Cardiac fibroblast (primary cell): ENCODE results near the gene NINJ2.
"Not testable (repeated sequence)": the region's sequence is repeated elsewhere in the genome, so short reads cannot be mapped to it uniquely, and the experiment has no call there.

Source experiments
- DNase-seq, 2 donors: peaks; one replicate each; pipeline versions ENCODE4 v3.0.0 to v3.0.0-alpha.2; 2010; ENCODE audit warnings: low read depth in 2 of 2
- H3K4me3 ChIP-seq, 2 donors: replicated peaks in 1 of 2; 1 replicate in 1 of 2; 2 replicates in 1 of 2; pipeline ENCODE4 v1.5.1; 2011; ENCODE audit warnings: low read depth in 2 of 2, low read length in 2 of 2, mild to moderate bottlenecking in 2 of 2, moderate library complexity in 1 of 2
- CTCF ChIP-seq: IDR thresholded peaks from one replicate; pipeline ENCODE4 v1.5.1; 2011; ENCODE audit warnings: low read depth, mild to moderate bottlenecking, low read length, inconsistent platforms

The NINJ2 gene

DNA sequence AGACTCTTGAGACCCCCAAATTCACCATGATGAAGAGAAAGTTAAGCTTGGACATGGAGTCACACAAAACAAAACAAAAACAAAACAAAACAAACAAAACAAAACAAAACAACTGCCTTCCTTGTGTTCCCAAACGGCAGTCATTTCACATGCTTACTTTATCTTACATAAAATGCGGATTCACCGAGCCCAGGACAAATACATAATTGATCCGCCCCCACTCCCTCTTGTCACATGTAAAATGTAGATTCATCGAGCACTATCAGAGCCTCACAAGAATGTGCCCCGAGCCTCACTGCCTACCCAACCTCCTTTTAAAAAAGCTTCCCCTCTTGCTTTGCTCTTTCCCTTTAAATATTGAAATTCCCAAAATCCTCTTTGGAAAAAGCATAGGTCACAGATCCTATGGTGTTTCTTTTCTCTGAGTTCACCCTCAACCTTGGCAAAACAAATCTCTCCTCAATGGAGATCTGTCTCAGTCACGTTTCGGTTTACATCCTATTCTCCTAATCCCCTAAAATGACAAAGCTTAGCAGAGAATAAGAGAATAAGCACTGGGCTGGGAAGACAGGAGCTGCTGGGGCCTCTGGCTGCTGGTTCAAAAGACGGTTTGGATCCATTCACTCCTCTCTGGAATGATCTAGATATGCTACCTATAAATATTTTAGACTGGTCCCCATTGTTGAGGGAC, 83.7 kb downstream of the NINJ2 start:
- TF ChIP-seq CTCF = no peak
- H3K4me3 ChIP-seq = no peak overlapping the region
- no peak for DNase-seq

DNA sequence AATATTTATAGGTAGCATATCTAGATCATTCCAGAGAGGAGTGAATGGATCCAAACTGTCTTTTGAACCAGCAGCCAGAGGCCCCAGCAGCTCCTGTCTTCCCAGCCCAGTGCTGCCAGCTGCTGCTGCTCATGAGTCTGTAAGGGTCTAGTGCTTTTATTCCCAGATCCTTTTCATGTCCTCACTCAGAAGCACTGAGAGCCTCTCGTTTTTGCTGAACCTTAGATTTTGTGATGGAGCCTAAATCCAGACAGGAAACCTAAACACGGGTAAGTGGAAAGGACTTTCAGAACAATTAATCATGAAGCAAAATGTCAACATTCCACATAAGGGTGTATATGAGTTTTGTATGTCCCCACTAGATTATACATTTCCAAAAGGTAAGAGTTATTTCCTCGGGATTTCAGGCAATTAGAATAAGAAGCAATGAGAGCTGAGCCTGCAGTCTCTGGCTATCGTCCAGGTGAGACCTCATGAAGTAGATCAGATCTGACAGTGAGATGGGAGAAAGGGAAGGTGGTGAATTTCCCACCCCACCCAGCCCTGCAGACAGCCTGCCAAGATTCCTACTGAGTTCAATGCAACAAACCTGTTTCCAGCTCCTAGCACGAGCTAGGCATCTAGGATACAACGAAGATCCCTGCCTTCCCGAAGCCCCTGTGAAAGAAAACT, 84.4 kb downstream of the NINJ2 start:
- peak in 1 of 2 donors; percentile 15 for DNase-seq
- TF ChIP-seq CTCF = no peak

DNA sequence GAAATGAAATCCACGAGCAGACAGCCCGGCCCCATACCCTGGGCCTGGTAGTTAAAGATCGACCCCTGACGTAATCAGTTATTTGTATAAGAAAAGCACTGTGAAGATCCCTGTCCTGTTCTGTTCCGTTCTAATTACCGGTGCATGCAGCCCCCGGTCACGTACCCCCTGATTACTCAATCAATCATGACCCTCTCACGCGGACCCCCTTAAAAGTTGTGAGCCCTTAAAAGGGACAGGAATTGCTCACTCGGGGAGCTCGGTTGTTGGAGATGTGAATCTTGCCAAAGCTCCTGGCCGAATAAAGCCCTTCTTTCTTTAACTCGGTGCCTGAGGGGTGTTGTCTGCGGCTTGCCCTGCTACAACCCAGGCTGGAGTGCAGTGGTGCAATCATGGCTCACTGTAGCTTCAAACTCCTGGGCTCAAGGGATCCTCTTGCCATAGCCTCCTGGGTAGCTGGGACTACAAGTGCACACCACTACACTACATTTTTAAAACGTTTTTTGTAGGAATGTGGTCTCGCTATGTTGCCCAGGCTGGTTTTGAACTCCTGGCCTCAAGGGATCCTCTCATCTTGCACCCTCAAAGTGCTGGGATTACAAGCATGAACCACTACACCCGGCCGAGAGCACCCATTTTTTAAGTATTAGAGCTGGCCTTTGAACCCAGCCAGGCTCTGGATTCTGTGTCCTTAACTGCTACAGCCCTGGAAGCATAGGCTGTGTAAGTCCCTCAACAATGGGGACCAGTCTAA, 85.1 kb downstream of the NINJ2 start:
- H3K4me3 ChIP-seq, DNase-seq: not testable (repeated sequence)

More for the DNA sequence above, 84.4 kb downstream of the NINJ2 start:
- H3K4me3 ChIP-seq = no peak overlapping the region

DNA sequence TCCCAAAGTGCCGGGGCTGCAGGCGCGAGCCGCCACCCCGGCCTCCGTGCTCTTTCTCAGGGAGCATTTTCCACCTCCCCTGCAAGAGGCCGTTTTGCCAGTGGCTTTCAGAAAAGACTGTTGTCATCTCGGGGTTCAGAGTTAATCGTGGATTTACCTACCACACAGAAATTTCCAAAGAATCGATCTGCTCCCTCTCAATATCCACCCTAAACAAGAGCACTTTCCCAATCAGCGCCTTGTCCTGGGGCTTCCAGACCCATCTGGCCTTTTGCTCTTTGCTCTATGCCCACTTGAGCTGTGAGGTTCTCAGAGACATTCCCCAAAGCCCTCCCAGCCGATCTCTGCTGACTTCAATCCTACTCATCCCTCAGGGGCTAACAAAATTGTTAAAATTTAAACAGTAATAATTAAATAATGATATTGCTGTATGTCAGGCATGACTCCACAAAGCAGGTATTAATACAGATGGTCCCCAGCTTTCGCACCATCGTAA, 86.6 kb downstream of the NINJ2 start:
- no peak overlapping the region for H3K4me3 ChIP-seq
- no peak for DNase-seq
- TF ChIP-seq CTCF = no peak

DNA sequence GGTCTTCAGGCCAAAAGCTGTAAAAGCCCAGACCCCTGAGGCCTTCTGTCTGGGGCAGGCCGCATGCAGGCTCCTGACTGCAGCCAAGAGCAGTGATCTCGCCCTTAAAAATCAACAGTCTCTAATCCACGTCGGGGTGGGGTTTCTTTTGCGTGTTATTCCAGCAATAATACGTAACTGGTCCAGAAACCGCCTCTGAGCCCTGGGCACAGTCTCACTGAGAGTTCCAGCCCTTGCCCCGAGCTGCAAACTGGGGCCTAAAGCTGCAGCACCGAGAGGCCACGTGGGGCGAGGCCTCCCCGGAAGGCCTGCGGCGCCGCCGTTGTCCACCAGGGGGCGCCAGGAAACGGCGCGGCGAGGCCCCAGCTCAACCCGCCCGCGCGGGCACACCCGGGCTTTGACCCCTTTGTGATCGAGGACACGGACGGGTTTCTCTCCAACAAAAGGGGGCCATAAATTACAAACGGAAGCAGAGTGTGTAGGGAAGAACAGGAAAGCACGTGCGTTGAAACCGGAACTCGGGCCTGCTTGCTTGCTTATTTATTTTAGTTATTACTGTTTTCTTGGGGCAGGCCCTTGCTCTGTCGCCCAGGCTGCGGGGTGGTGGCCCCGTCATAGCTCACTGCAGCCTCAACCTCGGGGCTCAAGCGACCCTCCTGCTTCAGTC, 87.2 kb downstream of the NINJ2 start:
- peak; percentile 69 for TF ChIP-seq CTCF
- peak; percentile 66 to 70 for DNase-seq
- no peak overlapping the region for H3K4me3 ChIP-seq

GRCh38 chr12:575129-575502, 88.1 kb downstream of the NINJ2 start:
- peak in 1 of 2 donors; percentile 32 for DNase-seq
- H3K4me3 ChIP-seq = no peak overlapping the region
- TF ChIP-seq CTCF = no peak
